Osteoblast (primary cell): ENCODE results near the gene RGS4. TPM values are rescaled to one million over a fixed set of nuclear protein-coding genes. Genes with fewer than 3 reads are reported as not detected.

Source experiments
- DNase-seq: peaks from one replicate; pipeline ENCODE4 v3.0.0; 2011; ENCODE audit warnings: low spot score, mixed read lengths; ENCODE audit not compliant: insufficient read length; ENCODE audit errors: missing footprints
- H2AFZ ChIP-seq: 2 replicates; pipeline ENCODE4 v1.6.0; 2011; ENCODE audit warnings: mild to moderate bottlenecking, low read length
- H3K27ac ChIP-seq: 2 replicates; pipeline ENCODE4 v1.5.1; 2011; ENCODE audit warnings: mild to moderate bottlenecking, low read depth, low read length, moderate library complexity
- H3K27me3 ChIP-seq: 2 replicates; pipeline ENCODE4 v1.6.0; 2012; ENCODE audit warnings: mild to moderate bottlenecking, control low read depth, inconsistent platforms, low read length, moderate library complexity; ENCODE audit not compliant: insufficient read depth
- H3K36me3 ChIP-seq: 2 replicates; pipeline ENCODE4 v1.5.1; 2011; ENCODE audit warnings: mild to moderate bottlenecking, low read length, control low read depth, moderate library complexity; ENCODE audit not compliant: insufficient read depth
- H3K4me1 ChIP-seq: 2 replicates; pipeline ENCODE4 v1.5.1; 2011; ENCODE audit warnings: mild to moderate bottlenecking, low read length, control low read depth, moderate library complexity; ENCODE audit not compliant: insufficient read depth
- H3K4me2 ChIP-seq: 2 replicates; pipeline ENCODE4 v1.6.0; 2011; ENCODE audit warnings: mild to moderate bottlenecking, low read length; ENCODE audit not compliant: insufficient read depth
- H3K4me3 ChIP-seq: fragments of 200-600 bp; sonication (generic); 3 replicates; pipeline ENCODE4 v1.5.1; 2012; ENCODE audit warnings: mild to moderate bottlenecking, low read length, inconsistent platforms; ENCODE audit not compliant: insufficient read depth
- H3K79me2 ChIP-seq: 2 replicates; pipeline ENCODE4 v1.6.0; 2012; ENCODE audit warnings: mild to moderate bottlenecking, low read length, control low read depth, inconsistent platforms; ENCODE audit not compliant: insufficient read depth
- H3K9me3 ChIP-seq: 2 replicates; pipeline ENCODE4 v1.5.1; 2011; ENCODE audit warnings: low read depth, low read length, control low read depth
- H4K20me1 ChIP-seq: 2 replicates; pipeline ENCODE4 v1.6.0; 2012; ENCODE audit warnings: mild to moderate bottlenecking, low read length, control low read depth; ENCODE audit not compliant: insufficient read depth
- total RNA-seq: library from RNA; depleted of rRNA; stranded (reverse); fragments of >200 nt; gene quantifications from 2 replicates; pipeline ENCODE4 v1.2.3, GENCODE V29; 2012
- TF ChIP-seq, protein P1 (sequence below): IDR thresholded peaks from 2 replicates; pipeline ENCODE4 v1.5.1; 2011; ENCODE audit warnings: mild to moderate bottlenecking, low read depth, low read length, moderate library complexity; ENCODE audit errors: extremely low read depth

Gene RGS4
- total RNA-seq, 1 donor, result 142 TPM

DNA sequence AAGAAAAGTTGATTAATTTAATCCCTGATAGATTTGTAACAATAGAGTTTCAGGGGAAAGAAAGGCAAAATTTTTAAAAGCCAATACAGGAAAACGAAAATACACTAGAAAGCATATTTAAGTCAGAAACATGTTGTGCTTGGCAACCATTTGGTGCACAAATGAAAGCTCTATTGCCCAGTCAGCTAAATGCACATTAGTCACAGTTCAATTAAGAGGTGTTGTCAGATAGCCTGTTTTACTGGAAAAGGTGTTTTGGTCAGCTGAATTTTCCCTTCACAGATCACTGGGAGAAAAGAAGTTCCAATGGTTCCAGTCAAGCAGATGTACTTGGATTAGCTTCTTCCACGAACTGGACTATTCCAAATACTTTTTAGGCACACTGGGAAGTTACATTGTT lies 25.4 kb downstream of the RGS4 start:
- Histone ChIP-seq H3K27ac (no peak overlapping the region), H2AFZ (peak overlapping the region; percentile 2), H3K36me3 (no peaks in the 10 kb centered on the region), H3K9me3 (no peaks in the 10 kb centered on the region), H3K4me3 (no peak overlapping the region), H3K79me2 (no peaks in the 10 kb centered on the region), H3K27me3 (no peaks in the 10 kb centered on the region), H3K4me2 (peak overlapping the region; percentile 32), H3K4me1 (peaks cover 14% of the 10 kb centered on the region), H4K20me1 (no peaks in the 10 kb centered on the region)
- DNase-seq, result no peak
- TF ChIP-seq, protein P1, sequence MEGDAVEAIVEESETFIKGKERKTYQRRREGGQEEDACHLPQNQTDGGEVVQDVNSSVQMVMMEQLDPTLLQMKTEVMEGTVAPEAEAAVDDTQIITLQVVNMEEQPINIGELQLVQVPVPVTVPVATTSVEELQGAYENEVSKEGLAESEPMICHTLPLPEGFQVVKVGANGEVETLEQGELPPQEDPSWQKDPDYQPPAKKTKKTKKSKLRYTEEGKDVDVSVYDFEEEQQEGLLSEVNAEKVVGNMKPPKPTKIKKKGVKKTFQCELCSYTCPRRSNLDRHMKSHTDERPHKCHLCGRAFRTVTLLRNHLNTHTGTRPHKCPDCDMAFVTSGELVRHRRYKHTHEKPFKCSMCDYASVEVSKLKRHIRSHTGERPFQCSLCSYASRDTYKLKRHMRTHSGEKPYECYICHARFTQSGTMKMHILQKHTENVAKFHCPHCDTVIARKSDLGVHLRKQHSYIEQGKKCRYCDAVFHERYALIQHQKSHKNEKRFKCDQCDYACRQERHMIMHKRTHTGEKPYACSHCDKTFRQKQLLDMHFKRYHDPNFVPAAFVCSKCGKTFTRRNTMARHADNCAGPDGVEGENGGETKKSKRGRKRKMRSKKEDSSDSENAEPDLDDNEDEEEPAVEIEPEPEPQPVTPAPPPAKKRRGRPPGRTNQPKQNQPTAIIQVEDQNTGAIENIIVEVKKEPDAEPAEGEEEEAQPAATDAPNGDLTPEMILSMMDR, result no peak

DNA sequence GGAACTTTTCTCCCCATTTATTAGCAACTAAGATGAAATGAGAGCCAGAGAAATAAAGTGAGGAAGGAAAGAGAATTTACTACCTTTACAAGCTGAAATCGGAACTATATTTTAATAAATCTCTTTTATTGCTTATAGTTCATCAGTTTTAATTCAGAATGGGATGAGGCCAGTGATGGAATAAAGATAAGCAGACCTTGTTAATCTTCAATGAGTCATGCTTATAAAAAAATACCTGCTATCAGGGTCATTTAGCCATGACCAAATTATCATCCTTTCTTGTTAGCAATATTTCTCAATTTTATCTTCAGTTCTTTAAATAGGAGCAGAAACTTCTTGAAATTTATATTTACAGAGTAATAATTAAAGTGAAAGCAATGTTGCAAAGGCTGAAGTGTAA lies 26.1 kb downstream of the RGS4 start:
- H3K79me2 ChIP-seq, result no peaks in the 10 kb centered on the region
- no peaks in the 10 kb centered on the region for H4K20me1 ChIP-seq
- H2AFZ ChIP-seq, result no peak overlapping the region
- no peaks in the 10 kb centered on the region for H3K27me3 ChIP-seq
- H3K4me3 ChIP-seq, result no peak overlapping the region
- TF ChIP-seq, protein P1, result no peak
- H3K4me1 ChIP-seq, result peaks cover 14% of the 10 kb centered on the region
- no peak overlapping the region for H3K27ac ChIP-seq
- H3K36me3 ChIP-seq, result no peaks in the 10 kb centered on the region
- no peak for DNase-seq
- no peaks in the 10 kb centered on the region for H3K9me3 ChIP-seq
- H3K4me2 ChIP-seq, result no peak overlapping the region

DNA sequence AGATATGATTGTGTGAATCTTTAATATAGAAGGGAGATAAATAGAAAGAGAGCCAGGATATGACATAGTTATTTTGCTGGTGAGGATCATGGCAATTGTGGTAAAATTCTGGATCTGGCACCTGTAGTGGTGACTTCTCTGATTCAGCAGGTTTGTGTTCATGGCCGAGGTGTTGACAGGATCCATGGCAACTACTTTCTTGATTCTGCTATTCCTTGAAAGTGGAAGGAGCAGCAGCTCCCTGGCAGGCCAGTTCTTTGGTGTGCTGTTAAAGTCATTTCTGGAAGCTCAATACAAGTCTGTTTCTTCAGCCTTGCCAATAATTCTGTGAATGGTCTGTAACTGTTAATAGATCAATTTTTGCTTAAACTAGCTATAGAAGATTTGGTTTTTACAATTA lies 33.4 kb downstream of the RGS4 start:
- H4K20me1 ChIP-seq, result no peaks in the 10 kb centered on the region

DNA sequence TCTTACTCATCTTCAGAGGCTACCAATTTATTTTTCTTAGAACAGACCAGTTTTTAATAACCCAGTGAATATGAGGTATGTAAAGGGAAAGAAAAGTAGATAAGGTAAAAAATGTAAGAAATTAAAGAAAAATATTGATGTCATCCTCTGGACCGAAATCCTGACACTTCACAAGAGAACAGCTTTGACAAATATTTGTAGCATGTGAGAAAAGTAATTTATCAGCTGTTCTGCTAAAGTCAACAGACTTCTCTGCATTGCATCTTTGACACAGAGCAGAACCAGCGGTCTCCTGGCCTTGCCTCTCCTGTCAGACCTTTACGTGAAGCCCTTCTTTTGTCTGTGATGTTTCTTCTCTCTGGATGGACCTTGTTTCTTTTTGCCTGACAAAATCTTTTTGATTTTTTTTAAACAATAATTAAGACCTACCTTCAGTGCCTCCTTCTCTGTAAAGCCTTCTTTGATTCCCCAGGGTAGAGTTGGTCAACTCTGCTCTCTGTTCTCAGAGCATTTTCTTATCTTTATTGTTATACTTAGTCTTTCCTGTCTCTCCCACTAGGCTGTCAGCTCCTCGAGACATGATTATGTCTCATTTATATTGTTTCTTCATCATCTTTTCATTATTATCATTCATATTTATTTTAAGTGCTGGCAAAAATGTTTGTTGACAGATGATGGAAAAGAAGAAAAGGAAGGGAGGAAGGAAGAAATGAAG lies 35.4 kb downstream of the RGS4 start:
- Histone ChIP-seq H3K27ac (peak overlapping the region; percentile 37), H3K9me3 (no peaks in the 10 kb centered on the region), H3K4me3 (no peak overlapping the region), H3K4me2 (peak overlapping the region; percentile 12), H4K20me1 (no peaks in the 10 kb centered on the region), H3K4me1 (peaks cover 10% of the 10 kb centered on the region), H3K27me3 (no peaks in the 10 kb centered on the region), H3K79me2 (no peaks in the 10 kb centered on the region), H3K36me3 (no peaks in the 10 kb centered on the region), H2AFZ (no peak overlapping the region)
- TF ChIP-seq, protein P1, result no peak
- DNase-seq, result no peak

More for the DNA sequence above, 33.4 kb downstream of the RGS4 start:
- no peak overlapping the region for H2AFZ ChIP-seq
- DNase-seq, result no peak
- no peak overlapping the region for H3K4me2 ChIP-seq
- no peaks in the 10 kb centered on the region for H3K79me2 ChIP-seq
- TF ChIP-seq, protein P1, result no peak
- H3K27me3 ChIP-seq, result no peaks in the 10 kb centered on the region
- H3K9me3 ChIP-seq, result no peaks in the 10 kb centered on the region
- no peak overlapping the region for H3K27ac ChIP-seq
- H3K4me3 ChIP-seq, result no peak overlapping the region
- H3K4me1 ChIP-seq, result peaks cover 10% of the 10 kb centered on the region
- H3K36me3 ChIP-seq, result no peaks in the 10 kb centered on the region
